ENCODE results near the gene ZNF804B. TPM values are rescaled to one million over a fixed set of nuclear protein-coding genes. Genes with fewer than 3 reads are reported as not detected.

ZNF804B gene
- polyA plus RNA-seq, 1 donor: 0.04 TPM

GRCh38 chr7:88910516-88910915 is 151.0 kb downstream of the ZNF804B start:
- DNase-seq: no peak
- H3K4me1 ChIP-seq (ENCODE audit: control insufficient read depth, insufficient read depth, low read length): no peaks in the 10 kb centered on the region
- H3K4me3 ChIP-seq (ENCODE audit: low read length): no peak overlapping the region
- H3K9me3 ChIP-seq (ENCODE audit: control insufficient read depth, low read depth, low read length): no peaks in the 10 kb centered on the region
- H3K36me3 ChIP-seq (ENCODE audit: control insufficient read depth, insufficient read depth, low read length): no peaks in the 10 kb centered on the region
- H3K27ac ChIP-seq (ENCODE audit: low read length): no peak overlapping the region
- 100% methylated on average over 1 of the region's 2 CpGs for WGBS (ENCODE audit: insufficient coverage, low lambda C conversion rate)
- no peaks in the 10 kb centered on the region for H3K27me3 ChIP-seq (ENCODE audit: control insufficient read depth, insufficient read depth, low read length)

- Histone ChIP-seq H3K4me3 (ENCODE audit: low read length) (no peak overlapping the region), H3K4me1 (ENCODE audit: control insufficient read depth, insufficient read depth, low read length) (no peaks in the 10 kb centered on the region), H3K9me3 (ENCODE audit: control insufficient read depth, low read depth, low read length) (no peaks in the 10 kb centered on the region), H3K36me3 (ENCODE audit: control insufficient read depth, insufficient read depth, low read length) (no peaks in the 10 kb centered on the region), H3K27me3 (ENCODE audit: control insufficient read depth, insufficient read depth, low read length) (no peaks in the 10 kb centered on the region), H3K27ac (ENCODE audit: low read length) (no peak overlapping the region)
- no CpG with 5 or more reads among the region's 2 CpGs for WGBS (ENCODE audit: insufficient coverage, low lambda C conversion rate)
- DNase-seq: no peak
Measured at GRCh38 chr7:88912852-88913251, 153.4 kb downstream of the ZNF804B start.

DNA sequence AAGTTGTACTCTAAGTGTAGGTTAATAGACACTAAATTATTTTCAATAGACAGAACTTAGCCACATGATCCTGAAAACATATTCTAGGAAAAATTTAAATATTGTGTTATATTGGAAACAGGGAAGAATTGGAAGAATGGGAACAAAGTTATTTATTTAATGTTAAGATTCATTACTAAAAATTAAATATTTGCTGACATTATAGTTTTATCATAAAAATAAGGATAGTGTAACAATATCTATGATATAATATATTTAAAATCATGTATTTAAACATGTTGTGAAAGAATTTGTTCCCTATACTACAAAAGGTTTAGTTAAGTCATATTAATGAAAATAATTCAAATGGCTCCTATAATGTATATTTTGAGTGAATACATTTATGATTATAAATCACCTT is 156.1 kb downstream of the ZNF804B start:
- Histone ChIP-seq H3K4me1 (ENCODE audit: control insufficient read depth, insufficient read depth, low read length) (no peaks in the 10 kb centered on the region), H3K27ac (ENCODE audit: low read length) (no peak overlapping the region), H3K4me3 (ENCODE audit: low read length) (no peak overlapping the region), H3K9me3 (ENCODE audit: control insufficient read depth, low read depth, low read length) (no peaks in the 10 kb centered on the region), H3K36me3 (ENCODE audit: control insufficient read depth, insufficient read depth, low read length) (no peaks in the 10 kb centered on the region), H3K27me3 (ENCODE audit: control insufficient read depth, insufficient read depth, low read length) (no peaks in the 10 kb centered on the region)
- no peak for DNase-seq

DNA sequence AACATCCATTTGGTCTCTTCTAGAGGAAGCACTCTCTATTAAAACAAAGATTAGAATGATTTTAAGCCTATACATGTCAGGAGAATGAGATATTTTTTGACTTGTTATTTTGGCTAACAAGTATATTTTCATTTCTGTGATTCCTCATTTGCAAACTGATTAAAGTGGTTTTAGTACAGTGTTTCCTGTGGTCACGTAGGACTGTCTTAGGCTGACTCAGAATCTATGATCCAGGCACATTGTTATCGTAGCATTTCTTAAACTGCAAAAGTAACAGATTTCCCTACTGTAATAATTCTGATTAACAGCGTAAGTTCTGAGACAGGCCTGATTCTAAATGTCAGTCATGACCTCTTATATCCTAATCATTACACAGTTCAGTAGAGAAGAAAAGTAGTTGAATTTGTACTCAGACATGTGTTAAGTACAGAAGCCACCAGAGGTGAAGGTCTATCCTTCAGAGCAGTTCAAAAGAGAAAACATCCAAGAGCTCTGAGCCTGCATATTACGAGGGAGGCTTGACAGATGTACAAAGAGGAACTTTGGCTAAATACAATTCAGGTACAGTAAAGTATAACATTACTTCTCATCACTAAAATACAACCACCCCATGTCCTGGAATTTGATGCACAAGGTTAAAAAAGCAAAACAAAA is 160.1 kb downstream of the ZNF804B start:
- no peak for DNase-seq
- no peak overlapping the region for H3K27ac ChIP-seq (ENCODE audit: low read length)
- H3K36me3 ChIP-seq (ENCODE audit: control insufficient read depth, insufficient read depth, low read length): no peaks in the 10 kb centered on the region
- H3K9me3 ChIP-seq (ENCODE audit: control insufficient read depth, low read depth, low read length): no peaks in the 10 kb centered on the region
- 40% methylated on average over 1 of the region's 4 CpGs for WGBS (ENCODE audit: insufficient coverage, low lambda C conversion rate)
- no peak overlapping the region for H3K4me3 ChIP-seq (ENCODE audit: low read length)
- no peaks in the 10 kb centered on the region for H3K4me1 ChIP-seq (ENCODE audit: control insufficient read depth, insufficient read depth, low read length)
- H3K27me3 ChIP-seq (ENCODE audit: control insufficient read depth, insufficient read depth, low read length): no peaks in the 10 kb centered on the region

DNA sequence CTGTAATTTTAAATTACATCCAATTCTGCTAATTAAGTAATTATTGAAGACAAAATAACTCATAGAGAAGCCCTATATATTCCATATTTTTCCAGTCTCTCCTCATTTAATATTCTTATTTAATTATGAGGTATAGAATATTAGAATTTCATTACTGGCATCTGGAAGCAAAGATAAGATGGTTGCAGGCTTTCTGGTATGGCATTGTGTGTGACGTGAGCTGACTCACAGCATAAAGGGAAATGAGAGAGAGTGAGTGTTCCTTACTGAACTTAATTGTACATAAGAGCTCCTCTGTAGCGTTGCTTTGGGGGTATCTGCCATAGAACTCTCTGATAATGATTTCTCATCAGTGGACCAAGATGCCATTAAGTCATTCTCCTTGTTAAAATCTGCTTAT is 163.4 kb downstream of the ZNF804B start:
- H3K36me3 ChIP-seq (ENCODE audit: control insufficient read depth, insufficient read depth, low read length): no peaks in the 10 kb centered on the region
- H3K9me3 ChIP-seq (ENCODE audit: control insufficient read depth, low read depth, low read length): no peaks in the 10 kb centered on the region
- H3K27ac ChIP-seq (ENCODE audit: low read length): no peak overlapping the region
- H3K27me3 ChIP-seq (ENCODE audit: control insufficient read depth, insufficient read depth, low read length): no peaks in the 10 kb centered on the region
- no peaks in the 10 kb centered on the region for H3K4me1 ChIP-seq (ENCODE audit: control insufficient read depth, insufficient read depth, low read length)
- DNase-seq: no peak
- no CpG with 5 or more reads among the region's 2 CpGs for WGBS (ENCODE audit: insufficient coverage, low lambda C conversion rate)
- H3K4me3 ChIP-seq (ENCODE audit: low read length): no peak overlapping the region

DNA sequence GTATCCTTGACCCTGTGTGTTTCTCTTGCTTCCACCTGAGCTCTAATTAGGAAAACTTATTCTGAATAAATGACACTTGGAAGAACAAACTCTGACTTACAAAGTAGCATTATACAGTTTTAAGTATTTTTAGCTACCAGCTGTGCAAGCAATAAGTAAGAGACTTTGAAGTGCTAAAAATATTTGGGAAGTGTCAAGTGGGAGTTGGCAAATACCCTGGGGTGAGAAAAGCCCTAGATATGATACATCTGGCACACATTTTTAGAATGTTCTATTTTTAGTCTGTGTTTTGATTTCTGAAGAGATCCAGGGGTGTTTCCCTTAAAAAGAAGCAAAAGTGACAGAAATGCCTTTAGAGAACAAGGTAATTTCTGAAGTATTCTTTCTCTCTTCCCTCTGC is 168.8 kb downstream of the ZNF804B start:
- no peak overlapping the region for H3K4me3 ChIP-seq (ENCODE audit: low read length)
- H3K9me3 ChIP-seq (ENCODE audit: control insufficient read depth, low read depth, low read length): no peaks in the 10 kb centered on the region
- DNase-seq: no peak
- H3K27ac ChIP-seq (ENCODE audit: low read length): no peak overlapping the region
- no peaks in the 10 kb centered on the region for H3K36me3 ChIP-seq (ENCODE audit: control insufficient read depth, insufficient read depth, low read length)
- H3K4me1 ChIP-seq (ENCODE audit: control insufficient read depth, insufficient read depth, low read length): no peaks in the 10 kb centered on the region
- no peaks in the 10 kb centered on the region for H3K27me3 ChIP-seq (ENCODE audit: control insufficient read depth, insufficient read depth, low read length)

GRCh38 chr7:88929719-88930118 is 170.2 kb downstream of the ZNF804B start:
- H3K9me3 ChIP-seq (ENCODE audit: control insufficient read depth, low read depth, low read length): no peaks in the 10 kb centered on the region
- 94% methylated on average over 3 of the region's 3 CpGs for WGBS (ENCODE audit: insufficient coverage, low lambda C conversion rate)
- H3K4me1 ChIP-seq (ENCODE audit: control insufficient read depth, insufficient read depth, low read length): no peaks in the 10 kb centered on the region
- no peaks in the 10 kb centered on the region for H3K27me3 ChIP-seq (ENCODE audit: control insufficient read depth, insufficient read depth, low read length)
- no peak overlapping the region for H3K27ac ChIP-seq (ENCODE audit: low read length)
- no peaks in the 10 kb centered on the region for H3K36me3 ChIP-seq (ENCODE audit: control insufficient read depth, insufficient read depth, low read length)
- no peak for DNase-seq
- no peak overlapping the region for H3K4me3 ChIP-seq (ENCODE audit: low read length)

GRCh38 chr7:88933285-88933684 is 173.8 kb downstream of the ZNF804B start:
- 100% methylated on average over 2 of the region's 5 CpGs for WGBS (ENCODE audit: insufficient coverage, low lambda C conversion rate)
- Histone ChIP-seq H3K27ac (ENCODE audit: low read length) (no peak overlapping the region), H3K36me3 (ENCODE audit: control insufficient read depth, insufficient read depth, low read length) (no peaks in the 10 kb centered on the region), H3K9me3 (ENCODE audit: control insufficient read depth, low read depth, low read length) (no peaks in the 10 kb centered on the region), H3K27me3 (ENCODE audit: control insufficient read depth, insufficient read depth, low read length) (no peaks in the 10 kb centered on the region), H3K4me3 (ENCODE audit: low read length) (no peak overlapping the region), H3K4me1 (ENCODE audit: control insufficient read depth, insufficient read depth, low read length) (no peaks in the 10 kb centered on the region)
- no peak for DNase-seq

DNA sequence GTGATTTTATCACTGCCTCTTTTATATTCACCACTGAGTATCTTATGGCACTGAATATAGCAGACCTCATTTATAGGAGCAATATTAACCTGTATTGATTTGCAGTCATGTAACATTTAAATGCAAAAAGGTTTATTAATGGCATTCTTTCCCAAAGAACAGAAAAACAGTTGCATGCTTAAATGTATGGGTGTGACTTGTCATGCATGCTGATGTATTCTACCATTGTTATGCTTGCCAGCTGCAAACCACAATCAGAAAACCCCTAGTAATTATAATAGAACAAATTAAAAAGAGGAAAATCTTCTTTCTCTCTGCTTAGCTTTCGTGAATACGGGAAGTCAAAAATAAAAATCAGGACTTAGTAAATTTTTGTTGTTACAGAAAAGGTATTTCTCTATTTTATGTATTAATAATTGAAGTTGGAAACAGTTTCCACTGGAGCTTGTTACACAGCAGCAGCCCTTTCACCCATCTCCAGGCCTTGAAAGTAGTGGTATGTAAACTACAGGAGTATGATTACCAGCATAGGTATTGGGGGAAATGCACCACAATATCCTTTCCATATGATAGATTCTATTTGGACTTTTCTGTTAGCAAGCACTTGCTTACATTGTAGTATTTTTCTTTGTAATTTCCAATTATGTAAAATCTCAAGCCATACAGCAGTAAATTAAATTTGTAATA is 183.5 kb downstream of the ZNF804B start:
- WGBS (ENCODE audit: insufficient coverage, low lambda C conversion rate): 82% methylated on average over 2 of the region's 2 CpGs
- Histone ChIP-seq H3K9me3 (ENCODE audit: control insufficient read depth, low read depth, low read length) (no peaks in the 10 kb centered on the region), H3K27ac (ENCODE audit: low read length) (no peak overlapping the region), H3K27me3 (ENCODE audit: control insufficient read depth, insufficient read depth, low read length) (no peaks in the 10 kb centered on the region), H3K36me3 (ENCODE audit: control insufficient read depth, insufficient read depth, low read length) (no peaks in the 10 kb centered on the region), H3K4me1 (ENCODE audit: control insufficient read depth, insufficient read depth, low read length) (no peaks in the 10 kb centered on the region), H3K4me3 (ENCODE audit: low read length) (no peak overlapping the region)
- no peak for DNase-seq

- no peak for DNase-seq
- Histone ChIP-seq H3K27me3 (ENCODE audit: control insufficient read depth, insufficient read depth, low read length) (no peaks in the 10 kb centered on the region), H3K9me3 (ENCODE audit: control insufficient read depth, low read depth, low read length) (no peaks in the 10 kb centered on the region), H3K36me3 (ENCODE audit: control insufficient read depth, insufficient read depth, low read length) (no peaks in the 10 kb centered on the region), H3K4me3 (ENCODE audit: low read length) (no peak overlapping the region), H3K27ac (ENCODE audit: low read length) (no peak overlapping the region), H3K4me1 (ENCODE audit: control insufficient read depth, insufficient read depth, low read length) (no peaks in the 10 kb centered on the region)
- WGBS (ENCODE audit: insufficient coverage, low lambda C conversion rate): no CpG with 5 or more reads among the region's 1 CpG
Measured at GRCh38 chr7:88951826-88952225, 192.3 kb downstream of the ZNF804B start.

DNA sequence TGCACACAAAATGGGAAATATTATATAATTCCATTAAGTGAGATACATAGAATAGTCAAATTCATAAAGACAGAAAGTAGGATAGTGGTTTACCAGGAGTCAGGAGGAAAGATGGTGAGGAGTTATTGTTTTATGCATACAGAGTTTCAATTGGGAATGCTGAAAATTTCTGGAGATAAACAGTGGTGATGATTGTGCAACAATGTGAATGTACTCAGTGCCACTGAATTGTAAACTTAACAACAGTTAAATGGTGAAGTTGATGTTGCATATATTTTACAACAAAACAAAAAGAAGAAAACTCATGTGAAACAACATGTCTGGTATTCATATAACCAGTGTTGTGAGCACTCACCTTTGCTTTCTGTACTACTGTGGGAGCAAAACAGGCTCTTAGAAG is 204.9 kb downstream of the ZNF804B start:
- H3K27ac ChIP-seq (ENCODE audit: low read length): no peak overlapping the region
- no peaks in the 10 kb centered on the region for H3K9me3 ChIP-seq (ENCODE audit: control insufficient read depth, low read depth, low read length)
- DNase-seq: no peak
- H3K36me3 ChIP-seq (ENCODE audit: control insufficient read depth, insufficient read depth, low read length): no peaks in the 10 kb centered on the region
- H3K27me3 ChIP-seq (ENCODE audit: control insufficient read depth, insufficient read depth, low read length): no peaks in the 10 kb centered on the region
- no peaks in the 10 kb centered on the region for H3K4me1 ChIP-seq (ENCODE audit: control insufficient read depth, insufficient read depth, low read length)
- no peak overlapping the region for H3K4me3 ChIP-seq (ENCODE audit: low read length)

Measured in large intestine (tissue), 3 donors.